ENCODE results near the gene GRK1. TPM values are rescaled to one million over a fixed set of nuclear protein-coding genes. Genes with fewer than 3 reads are reported as not detected.

GRK1 gene
- total RNA-seq, 2 experiments from 2014 or later, result not detected

GRCh38 chr13:113665597-113666328, 1.3 kb upstream of the GRK1 start:
- Mint-ChIP-seq H3K4me3 (no peak overlapping the region), H3K27ac (no peak overlapping the region), H3K9me3 (peaks cover 16% of the 10 kb centered on the region), H3K27me3 (peaks cover 2% of the 10 kb centered on the region), H3K36me3 (no peaks in the 10 kb centered on the region), H3K4me1 (ENCODE audit: low read depth) (no peaks in the 10 kb centered on the region)
- DNase-seq, result no peak
- CTCF ChIA-PET, result interaction anchor here (0.6 to 1.6 kb wide), 3 partner anchors 57 to 541 kb away, joined by 3 to 5 read pairs (median 4); no protein-coding TSS in a partner anchor
- intact Hi-C loops (cut with micrococcal nuclease), result no loop called here
- POLR2A ChIA-PET, result no interaction called here

DNA sequence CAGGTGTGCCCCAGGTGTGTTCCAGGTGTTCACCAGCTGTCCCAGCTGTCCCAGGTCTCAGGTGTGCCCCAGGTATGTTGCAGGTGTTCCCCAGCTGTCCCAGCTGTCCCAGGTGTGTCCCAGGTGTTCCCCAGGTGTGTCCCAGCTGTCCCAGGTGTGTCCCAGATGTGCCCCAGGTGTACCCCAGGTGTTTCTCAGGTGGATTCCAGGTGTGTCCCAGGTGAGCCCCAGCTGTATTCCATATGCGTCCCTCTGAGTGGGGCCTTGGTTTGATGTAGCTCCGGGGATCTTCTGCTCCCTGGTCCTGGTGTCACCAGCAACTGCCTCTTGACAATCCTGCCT, 719 bp upstream of the GRK1 start:
- Mint-ChIP-seq H3K27ac (no peak overlapping the region), H3K9me3 (peaks cover 11% of the 10 kb centered on the region), H3K27me3 (peaks cover 2% of the 10 kb centered on the region), H3K4me1 (ENCODE audit: low read depth) (no peaks in the 10 kb centered on the region), H3K36me3 (no peaks in the 10 kb centered on the region), H3K4me3 (no peak overlapping the region)
- CTCF ChIA-PET, result interaction anchor here (1.6 kb wide), 2 partner anchors 57 to 58 kb away, joined by 4 to 5 read pairs; no protein-coding TSS in a partner anchor
- peak; percentile 6 for DNase-seq
- intact Hi-C loops (cut with micrococcal nuclease), result no loop called here
- POLR2A ChIA-PET, result no interaction called here

GRCh38 chr13:113667771-113668490, 912 bp downstream of the GRK1 start:
- H3K36me3 Mint-ChIP-seq, result no peaks in the 10 kb centered on the region
- intact Hi-C loops (cut with micrococcal nuclease), result no loop called here
- no peaks in the 10 kb centered on the region for H3K9me3 Mint-ChIP-seq
- CTCF ChIA-PET, result no interaction called here
- H3K27me3 Mint-ChIP-seq, result peaks cover 2% of the 10 kb centered on the region
- peak; percentile 7 for DNase-seq
- POLR2A ChIA-PET, result no interaction called here
- no peaks in the 10 kb centered on the region for H3K4me1 Mint-ChIP-seq (ENCODE audit: low read depth)
- no peak overlapping the region for H3K4me3 Mint-ChIP-seq
- no peak overlapping the region for H3K27ac Mint-ChIP-seq

- no peak overlapping the region for H3K4me3 Mint-ChIP-seq
- DNase-seq, result peak; percentile 4
- no peaks in the 10 kb centered on the region for H3K9me3 Mint-ChIP-seq
- H3K4me1 Mint-ChIP-seq (ENCODE audit: low read depth), result no peaks in the 10 kb centered on the region
- intact Hi-C loops (cut with micrococcal nuclease), result no loop called here
- H3K27me3 Mint-ChIP-seq, result peaks cover 2% of the 10 kb centered on the region
- POLR2A ChIA-PET, result no interaction called here
- no peak overlapping the region for H3K27ac Mint-ChIP-seq
- CTCF ChIA-PET, result no interaction called here
- H3K36me3 Mint-ChIP-seq, result no peaks in the 10 kb centered on the region
Measured at GRCh38 chr13:113668491-113668971, 1.5 kb downstream of the GRK1 start.

- ChIA-PET POLR2A (no interaction called here), CTCF (no interaction called here)
- peak; percentile 6 for DNase-seq
- intact Hi-C loops (cut with micrococcal nuclease), result no loop called here
- H3K27ac Mint-ChIP-seq, result no peak overlapping the region
- H3K36me3 Mint-ChIP-seq, result no peaks in the 10 kb centered on the region
- no peaks in the 10 kb centered on the region for H3K9me3 Mint-ChIP-seq
- H3K27me3 Mint-ChIP-seq, result peaks cover 2% of the 10 kb centered on the region
- no peak overlapping the region for H3K4me3 Mint-ChIP-seq
- no peaks in the 10 kb centered on the region for H3K4me1 Mint-ChIP-seq (ENCODE audit: low read depth)
Measured at GRCh38 chr13:113669231-113669754, 2.3 kb downstream of the GRK1 start.

- ChIA-PET POLR2A (no interaction called here), CTCF (no interaction called here)
- intact Hi-C loops (cut with micrococcal nuclease), result no loop called here
- Mint-ChIP-seq H3K27me3 (no peaks in the 10 kb centered on the region), H3K36me3 (no peaks in the 10 kb centered on the region), H3K4me3 (no peak overlapping the region), H3K4me1 (ENCODE audit: low read depth) (no peaks in the 10 kb centered on the region), H3K9me3 (no peaks in the 10 kb centered on the region), H3K27ac (no peak overlapping the region)
- DNase-seq, result peak; percentile 6
Measured at GRCh38 chr13:113669755-113670341, 2.8 kb downstream of the GRK1 start.

- intact Hi-C loops (cut with micrococcal nuclease), result no loop called here
- Mint-ChIP-seq H3K36me3 (no peaks in the 10 kb centered on the region), H3K27me3 (no peaks in the 10 kb centered on the region), H3K27ac (no peak overlapping the region), H3K9me3 (no peaks in the 10 kb centered on the region), H3K4me3 (no peak overlapping the region), H3K4me1 (ENCODE audit: low read depth) (no peaks in the 10 kb centered on the region)
- ChIA-PET POLR2A (no interaction called here), CTCF (no interaction called here)
- DNase-seq, result no peak
Measured at GRCh38 chr13:113670541-113670940, 3.5 kb downstream of the GRK1 start.

GRCh38 chr13:113671066-113672001, 4.3 kb downstream of the GRK1 start:
- peak; percentile 8 for DNase-seq
- Mint-ChIP-seq H3K9me3 (no peaks in the 10 kb centered on the region), H3K36me3 (no peaks in the 10 kb centered on the region), H3K4me1 (ENCODE audit: low read depth) (no peaks in the 10 kb centered on the region), H3K4me3 (no peak overlapping the region), H3K27me3 (no peaks in the 10 kb centered on the region), H3K27ac (no peak overlapping the region)
- intact Hi-C loops (cut with micrococcal nuclease), result no loop called here
- POLR2A ChIA-PET, result no interaction called here
- CTCF ChIA-PET, result no interaction called here

DNA sequence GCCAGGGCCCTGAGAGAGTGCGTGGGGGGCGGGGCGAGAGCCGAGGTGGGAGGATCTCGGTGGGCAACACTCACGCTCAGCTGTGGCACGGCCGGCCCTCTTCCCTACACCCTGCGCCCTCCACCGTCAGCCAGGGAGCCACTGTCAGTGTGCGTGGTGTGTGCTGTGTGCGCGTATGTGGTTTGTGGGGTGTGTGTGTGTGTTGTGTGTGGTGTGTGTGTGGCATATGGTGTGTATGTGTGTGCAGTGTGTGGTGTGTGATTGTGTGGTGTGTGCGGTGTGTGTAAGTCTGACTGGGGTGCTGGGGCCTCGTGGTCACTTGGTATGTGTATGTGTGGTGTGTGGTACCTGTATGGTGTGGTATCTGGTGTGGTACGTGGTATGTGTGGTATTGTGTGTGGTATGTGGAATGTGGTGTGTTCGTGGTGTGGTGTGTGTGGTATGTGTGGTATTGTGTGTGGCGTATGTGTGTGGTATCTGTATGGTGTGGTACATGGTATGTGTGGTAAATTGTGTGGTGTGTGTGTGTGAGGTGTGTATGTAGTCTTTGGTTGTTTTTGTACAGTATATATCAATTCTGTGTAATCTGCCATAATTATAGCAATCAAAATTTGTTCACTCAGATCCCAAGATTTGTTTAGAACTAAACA, 5.1 kb downstream of the GRK1 start:
- ChIA-PET POLR2A (no interaction called here), CTCF (no interaction called here)
- intact Hi-C loops (cut with micrococcal nuclease), result no loop called here
- Mint-ChIP-seq H3K4me1 (ENCODE audit: low read depth) (no peaks in the 10 kb centered on the region), H3K9me3 (no peaks in the 10 kb centered on the region), H3K4me3 (no peak overlapping the region), H3K27me3 (no peaks in the 10 kb centered on the region), H3K27ac (no peak overlapping the region), H3K36me3 (no peaks in the 10 kb centered on the region)
- DNase-seq, result peak; percentile 8

- DNase-seq, result no peak
- Mint-ChIP-seq H3K27ac (no peak overlapping the region), H3K9me3 (no peaks in the 10 kb centered on the region), H3K27me3 (no peaks in the 10 kb centered on the region), H3K4me3 (no peak overlapping the region), H3K36me3 (no peaks in the 10 kb centered on the region), H3K4me1 (ENCODE audit: low read depth) (peaks cover 9% of the 10 kb centered on the region)
- POLR2A ChIA-PET, result no interaction called here
- CTCF ChIA-PET, result interaction anchor here (1.1 kb wide), 1 partner anchor 57 kb away, joined by 4 read pairs; no protein-coding TSS in a partner anchor
- intact Hi-C loops (cut with micrococcal nuclease), result no loop called here
Measured at GRCh38 chr13:113722921-113723320, 55.9 kb downstream of the GRK1 start.

GRCh38 chr13:113723410-113724015, 56.5 kb downstream of the GRK1 start:
- no peaks in the 10 kb centered on the region for H3K9me3 Mint-ChIP-seq
- no peaks in the 10 kb centered on the region for H3K36me3 Mint-ChIP-seq
- peaks cover 9% of the 10 kb centered on the region for H3K4me1 Mint-ChIP-seq (ENCODE audit: low read depth)
- H3K4me3 Mint-ChIP-seq, result no peak overlapping the region
- peaks cover 2% of the 10 kb centered on the region for H3K27me3 Mint-ChIP-seq
- no peak overlapping the region for H3K27ac Mint-ChIP-seq
- ChIA-PET CTCF (interaction anchor here (1.1 kb wide), 1 partner anchor 58 kb away, joined by 4 read pairs; no protein-coding TSS in a partner anchor), POLR2A (no interaction called here)
- intact Hi-C loops (cut with micrococcal nuclease), result no loop called here
- no peak for DNase-seq

Measured in activated CD4-positive, alpha-beta memory T cell treated with anti-CD3 and anti-CD28 coated beads for 36 hours (primary cell).